Left lung (tissue), 10 donors: ENCODE data around the gene GAK. TPM values are rescaled to one million over a fixed set of nuclear protein-coding genes. Genes with fewer than 3 reads are reported as not detected.

ENCODE experiments used
- ATAC-seq: fragments of 200-7000 bp; cut with Tn5 transposase; one replicate; pipeline ENCODE4 v1.9.1; 2020; ENCODE audit warnings: moderate library complexity
- DNase-seq, 4 donors: peaks; one replicate each; pipeline ENCODE4 v3.0.0-alpha.2; 2013 to 2020
- H3K27ac ChIP-seq, 2 donors: fragments of 200-600 bp; sonication (generic) in 1 of 2; one replicate each; pipeline versions ENCODE4 v1.5.0 to v1.8.0; 2020 to 2021
- H3K27me3 ChIP-seq, 2 donors: fragments of 200-600 bp; sonication (generic) in 1 of 2; one replicate each; pipeline versions ENCODE4 v1.5.0 to v1.8.0; 2020 to 2021
- H3K36me3 ChIP-seq, 2 donors: fragments of 200-600 bp; sonication (generic) in 1 of 2; one replicate each; pipeline versions ENCODE4 v1.5.0 to v1.8.0; 2020 to 2021
- H3K4me1 ChIP-seq, 2 donors: fragments of 200-600 bp; one replicate each; pipeline ENCODE4 v1.8.0; 2021
- H3K4me3 ChIP-seq, 2 donors: fragments of 200-600 bp; sonication (generic) in 1 of 2; one replicate each; pipeline versions ENCODE4 v1.5.0 to v1.8.0; 2020 to 2021; ENCODE audit warnings: mild to moderate bottlenecking in 1 of 2
- H3K9me3 ChIP-seq, 2 donors: fragments of 200-600 bp; sonication (generic) in 1 of 2; one replicate each; pipeline versions ENCODE4 v1.5.0 to v1.8.0; 2020 to 2021
- intact Hi-C, 2 donors: fragments of 100-400 bp; cut with DNase I; formaldehyde crosslinking; loops; one replicate each; pipeline versions ENCODE4 v1.11.2 to v1.14.2; 2022
- polyA plus RNA-seq, 6 donors: library from polyadenylated mRNA; unstranded; fragments of 120-200 nt; gene quantifications; one replicate each; pipeline ENCODE4 v1.2.1, GENCODE V29; 2013; ENCODE audit not compliant: insufficient read length in 6 of 6
- total RNA-seq, 2 donors: library from RNA; stranded (reverse); fragmentation: NEBNext Ultra II Directional; extraction: Animal tissue kit (Norgen Biotek cat#: 25700); gene quantifications; one replicate each; pipeline ENCODE4 v1.2.1, GENCODE V29; 2021
- TF ChIP-seq, protein P1 (sequence below), 2 donors: fragments of 200-600 bp; sonication (generic) in 1 of 2; IDR thresholded peaks; one replicate each; pipeline versions ENCODE4 v1.5.0 to v1.8.0; 2021; ENCODE audit warnings: antibody characterized with exemption in 2 of 2
- donor health status: DM: no; HTN: yes; CAD: no.
- donor health status: DM: no; HTN: no; CAD: no.

Gene GAK
- total and polyA plus RNA-seq, 8 donors: 42.7 to 121 (median 50.3) TPM

DNA sequence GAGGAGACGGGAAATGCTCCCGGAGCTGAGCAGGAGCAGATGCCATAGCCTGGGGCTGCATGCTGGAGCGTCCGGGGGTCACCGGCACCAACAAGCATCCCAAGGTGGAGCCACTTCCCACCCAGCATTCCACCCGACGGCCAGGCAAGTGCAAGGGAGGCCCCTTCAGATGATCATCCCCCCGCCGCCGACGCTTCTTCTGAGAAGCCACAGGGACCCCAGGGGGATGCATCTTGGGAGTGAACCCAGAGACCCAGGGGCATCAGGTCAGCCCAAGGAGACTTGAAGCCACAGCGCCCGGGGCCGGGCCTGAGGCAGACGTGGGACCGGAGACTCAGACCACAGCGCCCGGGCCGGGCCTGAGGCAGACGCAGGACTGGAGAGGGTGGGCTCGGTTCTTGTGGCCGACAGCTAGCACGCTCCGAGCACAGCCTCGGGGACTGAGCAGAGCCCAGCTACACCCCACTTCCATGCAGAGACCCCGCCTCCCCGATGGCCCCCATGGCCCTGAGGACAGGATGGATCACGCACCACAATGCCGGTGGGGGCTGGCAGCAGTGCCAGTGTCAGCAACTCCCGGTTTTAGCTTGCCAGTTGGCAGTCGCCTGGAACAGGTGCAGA lies 73.2 kb downstream of the GAK start:
- Histone ChIP-seq H3K9me3 (no peaks in the 10 kb centered on the region), H3K4me1 (no peaks in the 10 kb centered on the region), H3K36me3 (peaks cover 0 to 92% of the 10 kb centered on the region in 2 donors), H3K27me3 (no peaks in the 10 kb centered on the region), H3K4me3 (no peak overlapping the region), H3K27ac (no peak overlapping the region)
- intact Hi-C loops: no loop called here
- peak in 1 of 4 donors; percentile 77 for DNase-seq
- TF ChIP-seq, protein P1, sequence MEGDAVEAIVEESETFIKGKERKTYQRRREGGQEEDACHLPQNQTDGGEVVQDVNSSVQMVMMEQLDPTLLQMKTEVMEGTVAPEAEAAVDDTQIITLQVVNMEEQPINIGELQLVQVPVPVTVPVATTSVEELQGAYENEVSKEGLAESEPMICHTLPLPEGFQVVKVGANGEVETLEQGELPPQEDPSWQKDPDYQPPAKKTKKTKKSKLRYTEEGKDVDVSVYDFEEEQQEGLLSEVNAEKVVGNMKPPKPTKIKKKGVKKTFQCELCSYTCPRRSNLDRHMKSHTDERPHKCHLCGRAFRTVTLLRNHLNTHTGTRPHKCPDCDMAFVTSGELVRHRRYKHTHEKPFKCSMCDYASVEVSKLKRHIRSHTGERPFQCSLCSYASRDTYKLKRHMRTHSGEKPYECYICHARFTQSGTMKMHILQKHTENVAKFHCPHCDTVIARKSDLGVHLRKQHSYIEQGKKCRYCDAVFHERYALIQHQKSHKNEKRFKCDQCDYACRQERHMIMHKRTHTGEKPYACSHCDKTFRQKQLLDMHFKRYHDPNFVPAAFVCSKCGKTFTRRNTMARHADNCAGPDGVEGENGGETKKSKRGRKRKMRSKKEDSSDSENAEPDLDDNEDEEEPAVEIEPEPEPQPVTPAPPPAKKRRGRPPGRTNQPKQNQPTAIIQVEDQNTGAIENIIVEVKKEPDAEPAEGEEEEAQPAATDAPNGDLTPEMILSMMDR (IDR thresholded peaks at IDR 0.05): no peak
- ATAC-seq: no peak

DNA sequence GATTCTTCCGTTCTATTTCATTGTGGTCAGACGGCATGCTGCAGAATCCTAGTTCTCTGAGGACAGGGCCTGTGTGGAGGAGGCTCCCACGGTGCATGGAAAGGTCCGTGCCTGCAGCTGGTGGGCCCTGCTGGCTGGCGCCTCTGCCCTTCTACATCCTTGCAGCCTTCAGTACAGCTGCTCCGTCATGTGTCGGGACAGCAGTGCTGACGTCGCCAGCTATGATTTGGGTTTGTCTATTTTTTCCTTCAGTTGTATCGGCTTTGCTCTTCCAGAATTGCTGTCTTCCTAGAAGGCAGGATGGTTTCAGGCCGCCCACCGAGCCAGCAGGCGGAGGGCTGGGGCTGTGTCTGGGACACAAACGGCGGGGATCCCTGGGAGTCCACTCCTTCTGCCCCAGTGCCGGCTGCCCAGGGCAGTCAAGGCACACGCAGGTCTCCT lies 74.1 kb downstream of the GAK start:
- Histone ChIP-seq H3K9me3 (no peaks in the 10 kb centered on the region), H3K4me3 (no peak overlapping the region), H3K36me3 (peaks cover 0 to 90% of the 10 kb centered on the region in 2 donors), H3K27me3 (no peaks in the 10 kb centered on the region), H3K27ac (no peak overlapping the region), H3K4me1 (no peaks in the 10 kb centered on the region)
- no peak for ATAC-seq
- intact Hi-C loops: no loop called here
- peak in 1 of 4 donors; percentile 69 for DNase-seq
- TF ChIP-seq, protein P1 (IDR thresholded peaks at IDR 0.05): no peak

DNA sequence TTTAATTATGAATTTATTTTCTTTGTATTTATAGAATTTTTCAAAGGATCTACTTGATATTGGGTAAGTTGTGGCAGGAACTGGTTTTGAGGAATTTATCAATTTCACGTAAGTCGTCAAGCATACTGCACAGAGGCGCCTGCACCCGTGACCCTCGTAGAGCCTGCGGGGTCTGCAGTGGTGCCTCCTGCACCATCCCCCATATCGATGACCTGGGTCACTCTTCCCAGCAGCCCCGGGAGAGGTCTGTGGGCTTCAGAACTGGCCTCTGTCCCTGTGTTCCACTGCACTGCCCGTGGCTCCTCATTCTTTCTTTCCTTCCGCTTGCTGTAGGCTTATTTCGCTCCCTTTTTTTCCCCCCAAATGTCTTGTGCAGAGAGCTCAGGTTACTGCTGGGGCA lies 74.7 kb downstream of the GAK start:
- no peak for ATAC-seq
- peak in 1 of 4 donors; percentile 31 for DNase-seq
- Histone ChIP-seq H3K4me3 (no peak overlapping the region), H3K9me3 (no peaks in the 10 kb centered on the region), H3K27me3 (no peaks in the 10 kb centered on the region), H3K4me1 (no peaks in the 10 kb centered on the region), H3K36me3 (peaks cover 0 to 90% of the 10 kb centered on the region in 2 donors), H3K27ac (no peak overlapping the region)
- TF ChIP-seq, protein P1 (IDR thresholded peaks at IDR 0.05): no peak
- intact Hi-C loops: no loop called here

DNA sequence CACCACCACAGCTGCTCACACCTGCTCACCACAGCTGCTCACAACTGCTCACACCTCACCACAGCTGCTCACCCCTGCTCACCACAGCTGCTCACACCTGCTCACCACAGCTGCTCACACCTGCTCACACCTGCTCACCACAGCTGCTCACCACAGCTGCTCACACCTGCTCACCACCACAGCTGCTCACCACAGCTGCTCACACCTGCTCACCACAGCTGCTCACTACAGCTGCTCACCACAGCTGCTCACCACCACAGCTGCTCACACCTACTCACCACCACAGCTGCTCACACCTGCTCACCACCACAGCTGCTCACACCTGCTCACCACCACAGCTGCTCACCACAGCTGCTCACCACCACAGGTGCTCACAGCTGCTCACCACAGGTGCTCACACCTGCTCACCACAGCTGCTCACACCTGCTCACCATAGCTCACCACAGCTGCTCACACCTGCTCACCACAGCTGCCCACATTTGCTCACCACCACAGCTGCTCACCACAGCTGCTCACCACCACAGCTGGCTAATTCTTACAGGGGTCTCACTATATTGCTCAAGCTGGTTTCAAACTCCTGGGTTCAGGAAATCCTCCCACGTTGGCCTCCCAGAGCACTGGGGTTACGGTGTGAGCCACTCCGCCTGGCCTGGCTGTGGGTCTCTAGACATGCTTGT lies 75.8 kb downstream of the GAK start:
- Histone ChIP-seq H3K27me3 (no peaks in the 10 kb centered on the region), H3K4me1 (no peaks in the 10 kb centered on the region), H3K9me3 (no peaks in the 10 kb centered on the region), H3K36me3 (peaks cover 0 to 90% of the 10 kb centered on the region in 2 donors), H3K27ac (no peak overlapping the region), H3K4me3 (no peak overlapping the region)
- DNase-seq: peak in 1 of 4 donors; percentile 40
- TF ChIP-seq, protein P1 (IDR thresholded peaks at IDR 0.05): no peak
- intact Hi-C loops: no loop called here
- no peak for ATAC-seq

DNA sequence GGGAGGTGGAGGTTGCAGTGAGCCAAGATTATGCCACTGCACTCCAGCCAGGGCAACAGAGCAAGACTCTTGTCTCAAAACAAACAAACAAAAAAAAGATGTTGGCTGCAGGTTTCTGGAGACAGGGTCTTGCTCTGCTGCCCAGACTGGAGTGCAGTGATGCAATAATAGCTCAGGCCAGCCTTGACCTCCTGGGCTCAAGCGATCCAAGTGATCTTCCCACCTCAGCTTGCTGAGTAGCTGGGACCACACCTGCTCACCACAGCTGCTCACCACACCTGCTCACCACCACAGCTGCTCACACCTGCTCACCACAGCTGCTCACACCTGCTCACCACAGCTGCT lies 76.3 kb downstream of the GAK start:
- Histone ChIP-seq H3K27ac (no peak overlapping the region), H3K9me3 (no peaks in the 10 kb centered on the region), H3K36me3 (peaks cover 0 to 90% of the 10 kb centered on the region in 2 donors), H3K4me1 (no peaks in the 10 kb centered on the region), H3K4me3 (no peak overlapping the region), H3K27me3 (no peaks in the 10 kb centered on the region)
- ATAC-seq (no peak), DNase-seq (peak in 1 of 4 donors; percentile 23)
- TF ChIP-seq, protein P1 (IDR thresholded peaks at IDR 0.05): no peak
- intact Hi-C loops: no loop called here
